Measurements from ENCODE around the gene VPS8. TPM values are rescaled to one million over a fixed set of nuclear protein-coding genes. Genes with fewer than 3 reads are reported as not detected.
"Not testable (repeated sequence)": the region's sequence is repeated elsewhere in the genome, so short reads cannot be mapped to it uniquely, and the experiment has no call there.

VPS8 gene
- total RNA-seq, 2 donors from 2014 or later: 22.7 to 23.0 TPM

GRCh38 chr3:184889312-184889904, 77.4 kb downstream of the VPS8 start:
- H3K27ac ChIP-seq: no peak overlapping the region
- no peaks in the 10 kb centered on the region for H3K27me3 ChIP-seq
- no peaks in the 10 kb centered on the region for H3K9me3 ChIP-seq
- no peak overlapping the region for H3K4me3 ChIP-seq
- no peaks in the 10 kb centered on the region for H3K36me3 ChIP-seq
- DNase-seq (ENCODE audit: low spot score): no peak
- H3K4me1 ChIP-seq: no peaks in the 10 kb centered on the region
- no peak for TF ChIP-seq CTCF (IDR thresholded peaks at IDR 0.05)

GRCh38 chr3:184894051-184894450, 82.1 kb downstream of the VPS8 start:
- Histone ChIP-seq H3K36me3 (no peaks in the 10 kb centered on the region), H3K27me3 (no peaks in the 10 kb centered on the region), H3K27ac (no peak overlapping the region), H3K4me1 (no peaks in the 10 kb centered on the region), H3K9me3 (no peaks in the 10 kb centered on the region), H3K4me3 (no peak overlapping the region)
- no peak for TF ChIP-seq CTCF (IDR thresholded peaks at IDR 0.05)
- DNase-seq (ENCODE audit: low spot score): no peak

GRCh38 chr3:184895350-184895749, 83.4 kb downstream of the VPS8 start:
- Histone ChIP-seq H3K27me3 (no peaks in the 10 kb centered on the region), H3K36me3 (no peaks in the 10 kb centered on the region), H3K4me3 (no peak overlapping the region), H3K27ac (no peak overlapping the region), H3K4me1 (no peaks in the 10 kb centered on the region), H3K9me3 (no peaks in the 10 kb centered on the region)
- DNase-seq (ENCODE audit: low spot score): no peak
- no peak for TF ChIP-seq CTCF (IDR thresholded peaks at IDR 0.05)

GRCh38 chr3:184896336-184896735, 84.4 kb downstream of the VPS8 start:
- no peak for TF ChIP-seq CTCF (IDR thresholded peaks at IDR 0.05)
- Histone ChIP-seq H3K9me3 (no peaks in the 10 kb centered on the region), H3K36me3 (no peaks in the 10 kb centered on the region), H3K4me1 (no peaks in the 10 kb centered on the region), H3K4me3 (no peak overlapping the region), H3K27ac (no peak overlapping the region), H3K27me3 (no peaks in the 10 kb centered on the region)
- DNase-seq (ENCODE audit: low spot score): no peak

GRCh38 chr3:184899953-184900595, 88.1 kb downstream of the VPS8 start:
- TF ChIP-seq CTCF (IDR thresholded peaks at IDR 0.05): no peak

GRCh38 chr3:184907031-184907430, 95.1 kb downstream of the VPS8 start:
- H3K36me3 ChIP-seq; DNase-seq (ENCODE audit: low spot score); H3K4me1 ChIP-seq; H3K27ac ChIP-seq; H3K27me3 ChIP-seq; H3K4me3 ChIP-seq: not testable (repeated sequence)
- peaks cover 0 to 13% of the 10 kb centered on the region in 2 donors for H3K9me3 ChIP-seq

More at GRCh38 chr3:184899953-184900595, 88.1 kb downstream of the VPS8 start:
- no peak overlapping the region for H3K27ac ChIP-seq
- H3K4me3 ChIP-seq: no peak overlapping the region
- H3K9me3 ChIP-seq: peaks cover 0 to 9% of the 10 kb centered on the region in 2 donors
- H3K36me3 ChIP-seq: peaks cover 5% of the 10 kb centered on the region
- no peaks in the 10 kb centered on the region for H3K4me1 ChIP-seq
- no peak for DNase-seq (ENCODE audit: low spot score)
- no peaks in the 10 kb centered on the region for H3K27me3 ChIP-seq

Data from right atrium auricular region (tissue), 2 donors.